ENCODE measurements around the gene AP2A2.
A peak's percentile ranks its signal among the peaks of the same experiment; 100 is the strongest.

AP2A2 gene

GRCh38 chr11:925496-926301, at the start of gene AP2A2:
Gene AP2A2, plus strand, starts transcription at chr11:925870. Its CDS starts 152 bp downstream, at chr11:926022.
- H4K20me1 ChIP-seq (ENCODE audit: control insufficient read depth, insufficient read depth, low read depth, low read length) = no peaks in the 10 kb centered on the region; the same call in 1 of the 2 replicates
- H3K27me3 ChIP-seq (ENCODE audit: control insufficient read depth, low read length) = no peaks in the 10 kb centered on the region
- H3K4me1 ChIP-seq (ENCODE audit: control insufficient read depth, low read length) = peaks cover 14% of the 10 kb centered on the region
- no peak within 1 kb of the TSS for H3K27ac ChIP-seq (ENCODE audit: low read depth, low read length)
- H3K4me2 ChIP-seq (ENCODE audit: low read length) = peak within 1 kb of the TSS; percentile 95
- H3K79me2 ChIP-seq (ENCODE audit: control insufficient read depth, low read length) = peaks cover 43% of the 10 kb centered on the region
- TF ChIP-seq CTCF (IDR thresholded peaks at IDR 0.05; ENCODE audit: low read depth, low read length, poor library complexity, severe bottlenecking) (peak; percentile 55), EZH2phosphoT487 (IDR thresholded peaks at IDR 0.05; ENCODE audit: borderline replicate concordance, low read length) (no peak)
- H3K9me3 ChIP-seq (ENCODE audit: control insufficient read depth, insufficient read depth, low read length) = no peaks in the 10 kb centered on the region
- H3K4me3 ChIP-seq (ENCODE audit: low read length) = peak within 1 kb of the TSS; percentile 82
- H3K9me2 ChIP-seq (replicated peaks; ENCODE audit: control insufficient read depth, low read length) = no peaks in the 10 kb centered on the region
- H3F3A ChIP-seq (ENCODE audit: control insufficient read depth, insufficient read depth) = 0 out of 2 replicates have a peak, but pooled peaks cover 2% of the 10 kb centered on the region
- H3K36me3 ChIP-seq (ENCODE audit: control insufficient read depth, low read length) = peaks cover 8% of the 10 kb centered on the region

GRCh38 chr11:876545-876944, 49.1 kb upstream of the AP2A2 start:
- no peaks in the 10 kb centered on the region for H3K9me2 ChIP-seq (replicated peaks; ENCODE audit: control insufficient read depth, low read length)
- TF ChIP-seq EZH2phosphoT487 (IDR thresholded peaks at IDR 0.05; ENCODE audit: borderline replicate concordance, low read length) (no peak), CTCF (IDR thresholded peaks at IDR 0.05; ENCODE audit: low read depth, low read length, poor library complexity, severe bottlenecking) (no peak)
- H3K4me1 ChIP-seq (ENCODE audit: control insufficient read depth, low read length) = no peaks in the 10 kb centered on the region
- H4K20me1 ChIP-seq (ENCODE audit: control insufficient read depth, insufficient read depth, low read depth, low read length) = no peaks in the 10 kb centered on the region; the same call in 1 of the 2 replicates
- 0 out of 2 replicates have a peak, but pooled peaks cover 2% of the 10 kb centered on the region for H3F3A ChIP-seq (ENCODE audit: control insufficient read depth, insufficient read depth)
- H3K9me3 ChIP-seq (ENCODE audit: control insufficient read depth, insufficient read depth, low read length) = no peaks in the 10 kb centered on the region
- no peaks in the 10 kb centered on the region for H3K79me2 ChIP-seq (ENCODE audit: control insufficient read depth, low read length)
- H3K27me3 ChIP-seq (ENCODE audit: control insufficient read depth, low read length) = no peaks in the 10 kb centered on the region
- no peak overlapping the region for H3K27ac ChIP-seq (ENCODE audit: low read depth, low read length)
- peaks cover 17% of the 10 kb centered on the region for H3K36me3 ChIP-seq (ENCODE audit: control insufficient read depth, low read length)
- no peak overlapping the region for H3K4me2 ChIP-seq (ENCODE audit: low read length)
- H3K4me3 ChIP-seq (ENCODE audit: low read length) = no peak overlapping the region

GRCh38 chr11:877565-877964, 48.1 kb upstream of the AP2A2 start:
- no peak overlapping the region for H3K27ac ChIP-seq (ENCODE audit: low read depth, low read length)

More at GRCh38 chr11:877565-877964, 48.1 kb upstream of the AP2A2 start:
- TF ChIP-seq EZH2phosphoT487 (IDR thresholded peaks at IDR 0.05; ENCODE audit: borderline replicate concordance, low read length) (no peak), CTCF (IDR thresholded peaks at IDR 0.05; ENCODE audit: low read depth, low read length, poor library complexity, severe bottlenecking) (no peak)
- Histone ChIP-seq H3K9me2 (replicated peaks; ENCODE audit: control insufficient read depth, low read length) (no peaks in the 10 kb centered on the region), H3F3A (ENCODE audit: control insufficient read depth, insufficient read depth) (0 out of 2 replicates have a peak, but pooled peaks cover 2% of the 10 kb centered on the region), H3K9me3 (ENCODE audit: control insufficient read depth, insufficient read depth, low read length) (no peaks in the 10 kb centered on the region), H3K36me3 (ENCODE audit: control insufficient read depth, low read length) (peaks cover 17% of the 10 kb centered on the region), H3K4me3 (ENCODE audit: low read length) (no peak overlapping the region), H3K27me3 (ENCODE audit: control insufficient read depth, low read length) (no peaks in the 10 kb centered on the region), H3K79me2 (ENCODE audit: control insufficient read depth, low read length) (no peaks in the 10 kb centered on the region), H3K4me2 (ENCODE audit: low read length) (no peak overlapping the region), H3K4me1 (ENCODE audit: control insufficient read depth, low read length) (no peaks in the 10 kb centered on the region), H4K20me1 (ENCODE audit: control insufficient read depth, insufficient read depth, low read depth, low read length) (no peaks in the 10 kb centered on the region; the same call in 1 of the 2 replicates)
